HepG2 (cell line): ENCODE measurements around the gene GMFB. TPM values are rescaled to one million over a fixed set of nuclear protein-coding genes. Genes with fewer than 3 reads are reported as not detected.

Experiments
- CBX2 ChIP-seq, 2 experiments: fragments of 200-600 bp in 1 of 2; sonication (generic); formaldehyde crosslinking in 1 of 2; IDR thresholded peaks; 2 replicates each; pipeline versions ENCODE4 v1.7.0 to v1.8.1; 2018 to 2022; ENCODE audit warnings: low read depth in 2 of 2, low read length in 1 of 2, mild to moderate bottlenecking in 1 of 2, missing genetic modification reagents in 1 of 2
- FOXA1 ChIP-seq, 2 experiments: fragments of 450-650 bp in 1 of 2; sonication (generic) in 1 of 2; formaldehyde crosslinking in 1 of 2; IDR thresholded peaks; 2 replicates each; pipeline versions ENCODE4 v1.4.0 to v1.6.1; 2016 to 2020; ENCODE audit warnings: missing genetic modification reagents in 1 of 2
- MTA3 ChIP-seq: sonication (generic); formaldehyde crosslinking; IDR thresholded peaks from 2 replicates; pipeline ENCODE4 v1.4.0; 2020; ENCODE audit warnings: missing genetic modification reagents
- NR2F6 ChIP-seq, 2 experiments: IDR thresholded peaks; 2 replicates each; pipeline ENCODE4 v1.6.1; 2016; ENCODE audit warnings: antibody characterized with exemption in 1 of 2, mild to moderate bottlenecking in 1 of 2
- RBM39 ChIP-seq: fragments of 200-400 bp; formaldehyde crosslinking; IDR thresholded peaks from one replicate; pipeline ENCODE4 v1.6.1; 2018; ENCODE audit warnings: antibody characterized with exemption, mild to moderate bottlenecking, low read depth, low read length; ENCODE audit not compliant: poor library complexity, severe bottlenecking
- RORA ChIP-seq: sonication (generic); formaldehyde crosslinking; IDR thresholded peaks from 2 replicates; pipeline ENCODE4 v1.5.0; 2020; ENCODE audit warnings: mild to moderate bottlenecking, missing genetic modification reagents, moderate library complexity
- ZNF10 ChIP-seq: sonication (generic); formaldehyde crosslinking; IDR thresholded peaks from 2 replicates; pipeline ENCODE4 v1.4.0; 2020; ENCODE audit warnings: mild to moderate bottlenecking, low read depth, missing genetic modification reagents, borderline replicate concordance
- ZNF253 ChIP-seq: sonication (generic); formaldehyde crosslinking; IDR thresholded peaks from 2 replicates; pipeline ENCODE4 v1.8.0; 2022; ENCODE audit warnings: mild to moderate bottlenecking, missing genetic modification reagents, borderline replicate concordance
- ZNF256 ChIP-seq: sonication (generic); formaldehyde crosslinking; conservative IDR thresholded peaks from 2 replicates; pipeline ENCODE4 v1.4.0; 2020; ENCODE audit warnings: missing genetic modification reagents
- ZNF263 ChIP-seq: sonication (generic); formaldehyde crosslinking; IDR thresholded peaks from 2 replicates; pipeline ENCODE4 v1.4.0; 2020; ENCODE audit warnings: missing genetic modification reagents
- ZNF441 ChIP-seq: sonication (generic); formaldehyde crosslinking; IDR thresholded peaks from 2 replicates; pipeline ENCODE4 v1.7.0; 2021; ENCODE audit warnings: missing genetic modification reagents, borderline replicate concordance
- polyA plus RNA-seq, 8 experiments: library from polyadenylated mRNA; depleted of rRNA in 3 of 8; stranded (reverse) in 7 of 8; unstranded in 1 of 8; fragments of >200 nt; fragmentation: Illumina TruSeq in 4 of 8; extraction: Trizol in 4 of 8; gene quantifications; 2 replicates each; pipeline versions ENCODE4 v1.2.1 to v1.2.3, GENCODE V29; 2011 to 2016; ENCODE audit warnings: low read depth in 4 of 8, missing spikeins in 1 of 8, mixed read lengths in 1 of 8; ENCODE audit not compliant: insufficient read depth in 1 of 8
- total RNA-seq, 5 experiments: library from RNA; depleted of rRNA; stranded (reverse); fragments of >200 nt; fragmentation: Illumina TruSeq; extraction: Trizol; gene quantifications; 2 replicates each; pipeline ENCODE4 v1.2.3, GENCODE V29; 2016; ENCODE audit warnings: low read depth in 1 of 5
- TF ChIP-seq, protein P1 (sequence below): sonication (generic); formaldehyde crosslinking; IDR thresholded peaks from 2 replicates; pipeline ENCODE4 v1.8.1; 2023; ENCODE audit warnings: missing genetic modification reagents, mild to moderate bottlenecking, borderline replicate concordance
- TF ChIP-seq, protein P2 (sequence below): sonication (generic); formaldehyde crosslinking; IDR thresholded peaks from 2 replicates; pipeline ENCODE4 v1.5.0; 2020; ENCODE audit warnings: mild to moderate bottlenecking, missing genetic modification reagents, borderline replicate concordance
- TF ChIP-seq, protein P3 (sequence below): sonication (generic); formaldehyde crosslinking; IDR thresholded peaks from 2 replicates; pipeline ENCODE4 v1.4.0; 2020; ENCODE audit warnings: missing genetic modification reagents
- TF ChIP-seq, protein P4 (sequence below): sonication (generic); formaldehyde crosslinking; IDR thresholded peaks from 2 replicates; pipeline ENCODE4 v1.5.0; 2020; ENCODE audit warnings: missing genetic modification reagents
- TF ChIP-seq, protein P5 (sequence below): sonication (generic); formaldehyde crosslinking; IDR thresholded peaks from 2 replicates; pipeline ENCODE4 v1.4.0; 2020; ENCODE audit warnings: mild to moderate bottlenecking, missing genetic modification reagents

The GMFB gene
- total and polyA plus RNA-seq, 2 of the 13 experiments (the other 11 are each of a cell fraction or from before 2014, with no cell fraction given): 17.3 to 68.2 TPM

DNA sequence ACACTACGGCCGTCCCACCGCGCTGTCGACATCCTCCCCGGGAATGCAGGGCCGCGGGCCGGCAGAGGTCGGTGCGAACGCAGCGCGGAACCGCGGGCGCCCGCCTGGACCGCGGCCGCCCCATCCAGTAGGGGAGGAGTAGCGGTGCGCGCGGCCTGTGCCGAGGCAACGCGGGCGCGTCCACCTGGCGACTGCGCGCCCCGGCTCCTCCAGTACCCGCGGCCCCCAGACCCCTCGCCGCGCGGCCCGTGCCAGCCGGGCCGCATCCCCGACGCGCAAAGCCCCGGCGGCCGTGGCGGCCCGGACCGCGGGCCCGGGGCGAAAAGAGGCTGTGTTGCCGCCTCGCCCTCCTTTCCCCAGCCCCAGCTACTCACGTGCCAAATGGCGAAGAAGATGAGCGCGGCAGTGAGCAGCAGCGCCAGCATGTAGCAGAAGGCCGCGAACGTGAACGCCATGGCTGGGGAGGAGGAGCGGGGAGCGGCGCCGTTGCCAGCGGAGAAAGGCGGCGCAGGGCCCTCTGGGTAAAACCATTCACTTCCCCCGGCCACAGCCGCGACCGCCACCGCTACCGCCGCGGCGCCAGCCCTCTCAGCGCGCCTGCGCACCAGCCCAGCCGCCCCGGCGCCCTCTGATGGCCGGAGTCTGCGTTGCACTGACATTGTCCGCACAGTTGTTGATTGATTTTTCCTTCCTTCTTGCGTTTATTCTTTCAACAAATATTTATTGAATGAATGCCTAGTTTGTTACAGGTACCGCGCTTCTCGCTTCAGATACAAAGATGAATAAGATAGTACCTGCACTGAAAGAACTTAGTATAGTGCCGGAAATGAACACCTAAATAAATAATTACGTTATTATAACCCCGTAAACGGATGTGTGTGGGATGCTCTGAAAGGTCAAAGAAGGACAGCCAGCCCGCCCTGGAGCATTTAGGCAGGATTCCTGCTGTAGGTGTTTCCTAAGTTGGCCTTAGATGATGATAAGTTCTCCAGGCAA is 47.6 kb downstream of the GMFB start, which contains the start of gene CNIH1 (continued):
- TF ChIP-seq, protein P1, sequence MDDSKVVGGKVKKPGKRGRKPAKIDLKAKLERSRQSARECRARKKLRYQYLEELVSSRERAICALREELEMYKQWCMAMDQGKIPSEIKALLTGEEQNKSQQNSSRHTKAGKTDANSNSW (CRISPR knock-in tag): no peak
- no peak for TF ChIP-seq MTA3 (CRISPR knock-in tag)
- TF ChIP-seq, protein P2, sequence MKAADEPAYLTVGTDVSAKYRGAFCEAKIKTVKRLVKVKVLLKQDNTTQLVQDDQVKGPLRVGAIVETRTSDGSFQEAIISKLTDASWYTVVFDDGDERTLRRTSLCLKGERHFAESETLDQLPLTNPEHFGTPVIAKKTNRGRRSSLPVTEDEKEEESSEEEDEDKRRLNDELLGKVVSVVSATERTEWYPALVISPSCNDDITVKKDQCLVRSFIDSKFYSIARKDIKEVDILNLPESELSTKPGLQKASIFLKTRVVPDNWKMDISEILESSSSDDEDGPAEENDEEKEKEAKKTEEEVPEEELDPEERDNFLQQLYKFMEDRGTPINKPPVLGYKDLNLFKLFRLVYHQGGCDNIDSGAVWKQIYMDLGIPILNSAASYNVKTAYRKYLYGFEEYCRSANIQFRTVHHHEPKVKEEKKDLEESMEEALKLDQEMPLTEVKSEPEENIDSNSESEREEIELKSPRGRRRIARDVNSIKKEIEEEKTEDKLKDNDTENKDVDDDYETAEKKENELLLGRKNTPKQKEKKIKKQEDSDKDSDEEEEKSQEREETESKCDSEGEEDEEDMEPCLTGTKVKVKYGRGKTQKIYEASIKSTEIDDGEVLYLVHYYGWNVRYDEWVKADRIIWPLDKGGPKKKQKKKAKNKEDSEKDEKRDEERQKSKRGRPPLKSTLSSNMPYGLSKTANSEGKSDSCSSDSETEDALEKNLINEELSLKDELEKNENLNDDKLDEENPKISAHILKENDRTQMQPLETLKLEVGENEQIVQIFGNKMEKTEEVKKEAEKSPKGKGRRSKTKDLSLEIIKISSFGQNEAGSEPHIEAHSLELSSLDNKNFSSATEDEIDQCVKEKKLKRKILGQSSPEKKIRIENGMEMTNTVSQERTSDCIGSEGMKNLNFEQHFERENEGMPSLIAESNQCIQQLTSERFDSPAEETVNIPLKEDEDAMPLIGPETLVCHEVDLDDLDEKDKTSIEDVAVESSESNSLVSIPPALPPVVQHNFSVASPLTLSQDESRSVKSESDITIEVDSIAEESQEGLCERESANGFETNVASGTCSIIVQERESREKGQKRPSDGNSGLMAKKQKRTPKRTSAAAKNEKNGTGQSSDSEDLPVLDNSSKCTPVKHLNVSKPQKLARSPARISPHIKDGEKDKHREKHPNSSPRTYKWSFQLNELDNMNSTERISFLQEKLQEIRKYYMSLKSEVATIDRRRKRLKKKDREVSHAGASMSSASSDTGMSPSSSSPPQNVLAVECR (CRISPR knock-in tag): peak; percentile 84
- no peak for TF ChIP-seq ZNF256 (CRISPR knock-in tag)
- peak; percentile 72; the same call in 1 of the 2 replicates for TF ChIP-seq ZNF441 (CRISPR knock-in tag)
- TF ChIP-seq, protein P3, sequence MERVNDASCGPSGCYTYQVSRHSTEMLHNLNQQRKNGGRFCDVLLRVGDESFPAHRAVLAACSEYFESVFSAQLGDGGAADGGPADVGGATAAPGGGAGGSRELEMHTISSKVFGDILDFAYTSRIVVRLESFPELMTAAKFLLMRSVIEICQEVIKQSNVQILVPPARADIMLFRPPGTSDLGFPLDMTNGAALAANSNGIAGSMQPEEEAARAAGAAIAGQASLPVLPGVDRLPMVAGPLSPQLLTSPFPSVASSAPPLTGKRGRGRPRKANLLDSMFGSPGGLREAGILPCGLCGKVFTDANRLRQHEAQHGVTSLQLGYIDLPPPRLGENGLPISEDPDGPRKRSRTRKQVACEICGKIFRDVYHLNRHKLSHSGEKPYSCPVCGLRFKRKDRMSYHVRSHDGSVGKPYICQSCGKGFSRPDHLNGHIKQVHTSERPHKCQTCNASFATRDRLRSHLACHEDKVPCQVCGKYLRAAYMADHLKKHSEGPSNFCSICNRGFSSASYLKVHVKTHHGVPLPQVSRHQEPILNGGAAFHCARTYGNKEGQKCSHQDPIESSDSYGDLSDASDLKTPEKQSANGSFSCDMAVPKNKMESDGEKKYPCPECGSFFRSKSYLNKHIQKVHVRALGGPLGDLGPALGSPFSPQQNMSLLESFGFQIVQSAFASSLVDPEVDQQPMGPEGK (CRISPR knock-in tag): no peak
- peak; percentile 44; the same call in 1 of the 2 replicates for TF ChIP-seq ZNF263 (CRISPR knock-in tag)
- no peak for TF ChIP-seq RORA (CRISPR knock-in tag)
- TF ChIP-seq ZNF10 (CRISPR knock-in tag): no peak
- TF ChIP-seq, protein P4, sequence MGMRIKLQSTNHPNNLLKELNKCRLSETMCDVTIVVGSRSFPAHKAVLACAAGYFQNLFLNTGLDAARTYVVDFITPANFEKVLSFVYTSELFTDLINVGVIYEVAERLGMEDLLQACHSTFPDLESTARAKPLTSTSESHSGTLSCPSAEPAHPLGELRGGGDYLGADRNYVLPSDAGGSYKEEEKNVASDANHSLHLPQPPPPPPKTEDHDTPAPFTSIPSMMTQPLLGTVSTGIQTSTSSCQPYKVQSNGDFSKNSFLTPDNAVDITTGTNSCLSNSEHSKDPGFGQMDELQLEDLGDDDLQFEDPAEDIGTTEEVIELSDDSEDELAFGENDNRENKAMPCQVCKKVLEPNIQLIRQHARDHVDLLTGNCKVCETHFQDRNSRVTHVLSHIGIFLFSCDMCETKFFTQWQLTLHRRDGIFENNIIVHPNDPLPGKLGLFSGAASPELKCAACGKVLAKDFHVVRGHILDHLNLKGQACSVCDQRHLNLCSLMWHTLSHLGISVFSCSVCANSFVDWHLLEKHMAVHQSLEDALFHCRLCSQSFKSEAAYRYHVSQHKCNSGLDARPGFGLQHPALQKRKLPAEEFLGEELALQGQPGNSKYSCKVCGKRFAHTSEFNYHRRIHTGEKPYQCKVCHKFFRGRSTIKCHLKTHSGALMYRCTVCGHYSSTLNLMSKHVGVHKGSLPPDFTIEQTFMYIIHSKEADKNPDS (CRISPR knock-in tag): no peak
- TF ChIP-seq NR2F6 (IDR thresholded peaks at IDR 0.05): 0 out of 2 replicates have a peak, but pooled peaks have one; percentile 11
- TF ChIP-seq NR2F6 (CRISPR knock-in tag; IDR thresholded peaks at IDR 0.05): peak; percentile 39; the same call in 1 of the 2 replicates
- TF ChIP-seq RBM39: no peak
- peak; percentile 71; the same call in 1 of the 2 replicates for TF ChIP-seq ZNF253 (CRISPR knock-in tag)
- TF ChIP-seq CBX2 (IDR thresholded peaks at IDR 0.05; ENCODE audit: low read depth, low read length): no peak
- no peak for TF ChIP-seq CBX2 (CRISPR knock-in tag; IDR thresholded peaks at IDR 0.05; ENCODE audit: low read depth)
- TF ChIP-seq FOXA1 (IDR thresholded peaks at IDR 0.05): no peak
- peak; percentile 36; the same call in 1 of the 2 replicates for TF ChIP-seq FOXA1 (CRISPR knock-in tag; IDR thresholded peaks at IDR 0.05)
- TF ChIP-seq, protein P5, sequence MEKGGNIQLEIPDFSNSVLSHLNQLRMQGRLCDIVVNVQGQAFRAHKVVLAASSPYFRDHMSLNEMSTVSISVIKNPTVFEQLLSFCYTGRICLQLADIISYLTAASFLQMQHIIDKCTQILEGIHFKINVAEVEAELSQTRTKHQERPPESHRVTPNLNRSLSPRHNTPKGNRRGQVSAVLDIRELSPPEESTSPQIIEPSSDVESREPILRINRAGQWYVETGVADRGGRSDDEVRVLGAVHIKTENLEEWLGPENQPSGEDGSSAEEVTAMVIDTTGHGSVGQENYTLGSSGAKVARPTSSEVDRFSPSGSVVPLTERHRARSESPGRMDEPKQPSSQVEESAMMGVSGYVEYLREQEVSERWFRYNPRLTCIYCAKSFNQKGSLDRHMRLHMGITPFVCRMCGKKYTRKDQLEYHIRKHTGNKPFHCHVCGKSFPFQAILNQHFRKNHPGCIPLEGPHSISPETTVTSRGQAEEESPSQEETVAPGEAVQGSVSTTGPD (CRISPR knock-in tag): no peak
